GM19023 (cell line): ENCODE results near the gene GYS1.

Experiments used
- ATAC-seq: cut with Tn5 transposase; IDR thresholded peaks from one replicate; pipeline ENCODE4 v1.9.1; 2021; ENCODE audit warnings: mild to moderate bottlenecking, moderate library complexity; ENCODE audit not compliant: unreplicated experiment

GYS1 gene

DNA sequence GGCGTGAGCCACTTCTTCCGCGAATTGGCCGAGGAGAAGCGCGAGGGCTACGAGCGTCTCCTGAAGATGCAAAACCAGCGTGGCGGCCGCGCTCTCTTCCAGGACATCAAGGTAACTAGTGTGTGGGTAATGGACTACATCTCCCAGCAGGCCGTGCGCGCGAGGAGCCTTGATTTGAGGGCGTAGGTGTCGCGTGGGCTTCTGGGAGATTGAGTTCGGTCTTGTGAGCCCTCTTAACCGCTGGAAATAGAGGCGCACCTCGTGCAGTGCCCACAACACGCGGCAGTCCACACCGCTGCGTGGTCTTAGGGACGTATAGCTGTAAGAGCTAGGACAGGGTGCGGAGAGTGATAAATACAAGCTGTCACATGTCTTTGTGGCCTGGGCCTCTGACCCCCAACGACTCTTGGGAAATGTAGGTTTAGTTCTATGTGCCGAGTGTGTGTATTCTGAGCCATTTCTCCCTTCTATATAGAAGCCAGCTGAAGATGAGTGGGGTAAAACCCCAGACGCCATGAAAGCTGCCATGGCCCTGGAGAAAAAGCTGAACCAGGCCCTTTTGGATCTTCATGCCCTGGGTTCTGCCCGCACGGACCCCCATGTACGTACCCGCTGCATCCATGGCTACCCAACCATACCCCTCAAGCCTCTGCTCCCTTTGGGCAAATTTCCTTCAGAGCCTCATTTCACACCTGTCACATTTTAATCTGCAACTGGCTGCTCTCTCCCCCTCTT lies 27.1 kb downstream of the GYS1 start:
- peak; percentile 13 for ATAC-seq

GRCh38 chr19:48965040-48965805 lies 27.9 kb downstream of the GYS1 start, which contains the start of gene FTL:
Gene FTL (plus strand): TSS chr19:48965309. CDS start chr19:48965508, 199 bp downstream.
- ATAC-seq = peak; percentile 57

- no peak for ATAC-seq
Measured at GRCh38 chr19:48964205-48965039, 28.7 kb downstream of the GYS1 start.

DNA sequence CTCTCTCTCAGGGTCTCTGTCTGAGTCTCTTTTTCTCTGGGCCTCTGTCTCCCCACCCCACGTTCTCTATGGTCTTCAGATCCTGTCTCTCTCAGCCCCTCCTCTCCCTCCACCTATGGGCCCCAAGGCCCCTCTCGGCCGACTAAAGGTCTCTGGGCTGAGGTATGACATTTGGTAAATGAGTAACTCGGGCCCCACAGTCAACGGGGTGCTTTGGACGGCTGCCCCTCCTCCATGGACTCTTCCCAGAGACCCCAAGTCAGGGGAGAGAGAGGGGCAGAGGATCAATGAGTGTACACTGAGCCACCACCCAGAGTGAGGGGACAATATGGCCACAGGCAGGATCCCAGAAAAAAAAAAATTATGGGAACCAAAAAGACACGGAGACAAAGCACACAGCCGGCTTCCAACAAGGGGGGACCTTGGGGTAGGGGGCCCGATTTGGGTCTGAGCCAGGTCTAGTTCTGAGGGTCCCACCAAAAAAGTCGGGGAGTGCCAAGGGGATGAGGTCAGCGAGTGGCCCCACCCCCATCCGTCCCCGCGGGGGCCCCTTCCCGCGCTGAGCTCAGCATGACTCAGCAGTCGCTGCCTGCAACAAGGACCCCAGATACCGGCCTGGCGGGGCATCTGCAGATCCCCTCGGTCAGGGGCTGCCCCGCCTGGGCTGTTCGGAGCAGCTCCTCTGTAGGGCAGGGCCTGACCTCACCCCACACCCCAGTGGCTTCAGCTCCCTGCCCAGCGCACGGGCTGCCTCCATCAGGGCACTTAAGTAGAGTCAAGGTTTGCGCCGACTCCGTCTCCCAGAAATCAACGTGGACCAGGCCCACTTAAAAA lies 29.5 kb downstream of the GYS1 start:
- ATAC-seq = no peak

- no peak for ATAC-seq
Measured at GRCh38 chr19:48962849-48963165, 30.3 kb downstream of the GYS1 start.

GRCh38 chr19:48962029-48962848 lies 30.9 kb downstream of the GYS1 start:
- no peak for ATAC-seq

DNA sequence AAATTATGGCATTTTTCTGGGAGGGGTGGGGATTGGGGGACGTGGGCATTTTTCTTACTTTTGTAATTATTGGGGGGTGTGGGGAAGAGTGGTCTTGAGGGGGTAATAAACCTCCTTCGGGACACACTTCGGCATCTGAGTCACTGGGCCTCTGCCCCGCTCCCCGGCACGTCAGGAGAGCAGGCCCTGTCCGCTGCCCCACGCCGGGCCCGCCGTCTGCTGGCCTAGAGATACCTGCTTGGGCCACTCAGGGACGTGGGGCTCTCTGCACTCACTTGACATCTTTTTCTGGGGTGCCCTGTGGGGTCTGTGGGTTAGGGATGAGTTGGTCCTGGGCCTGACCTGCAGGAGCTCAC lies 31.5 kb downstream of the GYS1 start:
- no peak for ATAC-seq

GRCh38 chr19:48961051-48961649 lies 32.0 kb downstream of the GYS1 start:
- no peak for ATAC-seq

DNA sequence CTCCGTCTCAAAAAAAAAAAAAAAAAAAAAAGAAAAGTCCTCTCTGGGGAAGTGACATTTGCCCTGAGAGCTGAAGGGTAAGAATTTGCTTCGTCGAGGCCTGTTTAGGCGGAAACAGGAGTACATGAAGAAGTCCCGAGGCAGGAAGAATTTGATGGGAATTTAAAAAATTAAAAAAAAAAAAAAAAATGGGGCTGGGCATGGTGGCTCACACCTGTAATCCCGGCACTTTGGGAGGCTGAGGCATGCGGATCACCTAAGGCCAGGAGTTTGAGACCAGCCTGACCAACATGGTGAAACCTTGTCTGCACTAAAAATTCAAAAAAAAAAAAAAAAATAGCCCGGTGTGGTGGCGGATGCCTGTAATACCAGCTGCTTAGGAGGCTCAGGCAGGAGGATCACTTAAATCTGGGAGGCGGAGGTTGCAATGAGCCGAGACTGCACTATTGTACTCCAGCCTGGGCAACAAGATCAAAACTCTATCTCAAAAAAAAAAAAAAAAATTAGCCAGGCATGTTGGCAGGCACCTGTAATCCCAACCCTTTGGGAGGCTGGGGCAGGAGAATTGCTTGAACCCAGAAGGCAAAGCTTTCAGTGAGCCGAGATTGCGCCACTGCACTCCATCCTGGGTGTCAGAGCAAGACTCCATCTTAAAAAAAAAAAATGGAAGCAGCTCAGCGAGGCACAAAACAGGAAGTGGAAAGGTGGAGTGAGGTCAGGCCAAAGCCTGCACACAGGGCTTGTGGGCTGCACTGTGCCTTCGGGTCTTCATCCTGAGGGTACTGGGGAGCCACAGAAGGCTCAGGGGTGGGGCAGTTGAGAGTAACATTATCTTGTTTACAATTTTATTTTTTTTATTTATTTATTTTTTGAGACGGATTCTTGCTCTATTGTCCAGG lies 33.5 kb downstream of the GYS1 start:
- no peak for ATAC-seq

DNA sequence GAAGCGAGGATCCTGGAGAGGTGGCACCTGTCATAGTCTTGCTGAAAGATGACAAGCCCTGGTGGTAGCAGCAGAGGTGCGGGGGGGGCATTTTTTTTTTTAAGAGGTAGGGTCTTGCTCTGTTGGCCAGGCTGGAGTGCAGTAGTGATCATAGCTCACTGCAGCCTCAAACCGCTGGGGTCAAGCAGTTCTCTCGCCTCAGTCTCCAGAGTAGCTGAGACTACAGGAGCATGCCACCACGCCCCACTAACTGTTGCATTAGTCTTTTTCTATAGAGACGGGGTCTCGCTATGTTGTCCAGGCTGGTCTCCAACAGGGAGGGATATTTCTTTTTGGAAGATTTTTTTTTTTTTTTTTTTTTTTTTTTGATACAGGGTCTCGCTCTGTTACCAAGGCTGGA lies 35.1 kb downstream of the GYS1 start:
- no peak for ATAC-seq

DNA sequence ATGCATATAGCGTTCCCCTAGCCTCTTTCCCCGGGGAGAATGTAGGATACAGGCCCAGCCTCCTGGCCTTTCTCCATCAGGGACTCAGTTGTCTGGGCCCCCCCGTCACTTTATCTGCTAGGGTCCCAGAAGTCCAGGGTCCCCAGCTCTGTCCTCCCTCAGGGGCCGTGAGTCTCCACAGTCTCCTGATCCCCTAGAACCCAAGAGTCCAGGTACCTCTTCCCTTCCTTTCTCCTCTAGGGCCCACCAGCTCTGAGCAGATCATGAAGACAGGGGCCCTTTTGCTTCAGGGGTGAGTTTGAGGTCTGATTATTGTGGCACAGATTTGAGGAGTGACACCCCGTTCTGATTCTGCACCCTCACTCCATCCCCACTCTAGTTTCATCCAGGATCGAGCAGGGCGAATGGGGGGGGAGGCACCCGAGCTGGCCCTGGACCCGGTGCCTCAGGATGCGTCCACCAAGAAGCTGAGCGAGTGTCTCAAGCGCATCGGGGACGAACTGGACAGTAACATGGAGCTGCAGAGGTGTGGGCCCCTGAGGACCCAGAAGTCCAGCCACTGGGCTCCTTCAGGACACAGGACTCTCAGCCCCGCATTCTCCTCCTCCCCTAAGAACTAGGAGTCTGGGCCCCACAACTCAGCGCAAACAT lies 37.7 kb downstream of the GYS1 start:
- ATAC-seq = no peak

DNA sequence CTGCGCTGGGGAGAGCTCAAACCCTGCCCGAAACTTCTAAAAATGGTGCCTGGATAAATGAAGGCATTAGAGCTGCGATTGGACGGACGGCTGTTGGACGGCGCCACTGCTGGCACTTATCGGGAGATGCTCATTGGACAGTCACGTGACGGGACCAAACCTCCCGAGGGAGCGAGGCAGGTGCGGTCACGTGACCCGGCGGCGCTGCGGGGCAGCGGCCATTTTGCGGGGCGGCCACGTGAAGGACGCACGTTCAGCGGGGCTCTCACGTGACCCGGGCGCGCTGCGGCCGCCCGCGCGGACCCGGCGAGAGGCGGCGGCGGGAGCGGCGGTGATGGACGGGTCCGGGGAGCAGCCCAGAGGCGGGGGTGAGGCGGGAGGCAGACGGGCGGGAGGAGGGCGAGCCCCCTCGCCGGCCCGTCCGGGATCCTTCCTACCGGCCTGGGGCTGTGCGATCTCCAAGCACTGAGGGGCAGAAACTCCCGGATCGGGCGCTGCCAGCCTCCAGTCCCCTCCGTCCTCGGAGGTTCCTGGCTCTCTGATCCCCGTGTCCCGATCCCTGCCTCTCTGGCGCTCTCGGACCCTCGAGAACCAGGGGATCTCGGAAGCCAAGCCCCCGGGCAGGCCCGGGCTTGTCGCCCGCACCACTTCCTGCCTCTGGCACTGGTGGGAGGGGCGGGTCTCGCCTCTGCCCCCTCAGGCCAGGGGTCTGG lies 38.4 kb downstream of the GYS1 start, which contains the start of gene BAX:
Gene BAX (plus strand): TSS at position 281 of the 713 bp plus-strand sequence. CDS start 54 bp downstream, at position 335.
- peak; percentile 89 for ATAC-seq

DNA sequence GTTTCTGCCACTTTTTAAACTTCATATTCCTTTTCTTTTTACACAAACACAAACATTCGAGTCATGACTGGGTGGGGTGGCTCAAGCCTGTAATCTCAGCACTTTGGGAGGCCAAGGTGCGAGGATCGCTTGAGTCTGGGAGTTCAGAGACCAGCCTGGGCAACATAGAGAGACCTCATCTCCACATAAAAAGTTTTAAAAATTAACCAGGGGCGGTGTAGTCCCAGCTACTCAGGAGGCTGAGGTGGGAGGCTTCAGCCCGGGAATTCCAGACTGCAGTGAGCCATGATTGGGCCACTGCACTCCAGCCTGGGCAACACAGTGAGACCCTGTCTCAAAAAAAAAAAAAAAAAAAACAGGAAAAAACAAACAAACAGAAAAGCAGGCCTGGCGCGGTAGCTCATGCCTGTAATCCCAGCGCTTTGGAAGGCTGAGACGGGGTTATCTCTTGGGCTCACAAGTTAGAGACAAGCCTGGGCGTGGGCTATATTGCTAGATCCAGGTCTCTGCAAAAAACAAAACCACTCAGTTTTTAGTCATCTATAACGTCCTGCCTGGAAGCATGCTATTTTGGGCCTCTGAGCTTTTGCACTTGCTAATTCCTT lies 39.0 kb downstream of the GYS1 start:
- ATAC-seq = no peak

GRCh38 chr19:48953141-48953540 lies 40.0 kb downstream of the GYS1 start:
- no peak for ATAC-seq

- no peak for ATAC-seq
Measured at GRCh38 chr19:48950830-48951519, 42.1 kb downstream of the GYS1 start.

DNA sequence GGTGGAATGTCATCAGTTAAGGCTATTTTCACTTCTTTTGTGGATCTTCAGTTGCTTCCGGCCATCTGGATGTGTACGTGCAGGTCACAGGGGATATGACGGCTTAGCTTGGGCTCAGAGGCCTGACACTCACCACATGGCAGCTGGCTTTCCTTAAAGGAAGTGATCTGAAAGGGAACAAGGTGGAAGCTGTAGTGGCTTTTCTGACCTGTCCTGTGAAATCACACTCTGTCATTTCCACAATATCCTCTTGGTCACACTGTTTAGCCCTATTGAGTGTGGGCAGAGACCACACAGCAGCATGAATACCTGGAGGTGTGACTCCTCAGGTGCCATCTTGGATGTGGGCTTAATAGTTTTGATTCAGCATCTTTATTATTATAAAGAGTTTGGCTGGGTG lies 43.0 kb downstream of the GYS1 start:
- ATAC-seq = no peak
